ENCODE measurements around the gene RFPL3.

Gene RFPL3

DNA sequence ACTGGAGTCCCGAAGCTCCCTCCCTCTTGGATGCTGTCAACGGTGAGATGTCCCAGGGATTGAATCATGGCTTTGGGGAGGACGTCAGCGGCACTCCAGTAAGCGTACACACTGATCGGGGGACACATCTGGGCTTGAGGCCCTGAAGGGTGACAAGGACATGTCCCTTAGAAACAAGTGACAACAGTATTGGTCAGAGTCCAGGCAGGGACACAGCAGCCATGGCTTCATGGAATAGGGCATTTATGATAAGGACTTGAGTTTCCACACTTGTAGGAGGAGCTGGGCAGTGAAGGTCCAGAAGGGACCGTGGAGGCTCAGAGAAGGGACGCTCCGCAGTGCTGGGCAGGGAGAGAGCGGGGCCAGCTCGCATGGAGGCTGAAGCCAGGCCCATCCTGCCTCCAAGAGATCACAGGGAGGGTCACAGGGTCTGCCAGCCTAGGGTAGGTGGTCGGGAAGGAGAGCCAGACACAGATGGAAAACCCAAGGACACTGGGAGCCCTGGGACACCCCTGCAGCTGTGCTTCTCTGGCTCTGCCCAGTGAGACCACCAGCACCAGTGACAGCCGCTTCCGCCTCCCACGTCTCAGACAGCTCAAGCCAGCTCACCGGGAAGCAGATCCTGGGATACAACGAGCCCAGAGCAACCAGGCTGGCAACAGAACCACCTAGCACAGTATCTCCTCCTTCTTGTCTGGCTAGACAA lies 22.9 kb upstream of the RFPL3 start:
- Histone ChIP-seq H3F3A (ENCODE audit: insufficient read depth) (no peaks in the 10 kb centered on the region), H3K9ac (ENCODE audit: low read length) (no peak overlapping the region), H3K9me2 (replicated peaks; ENCODE audit: insufficient read depth, low read length) (no peaks in the 10 kb centered on the region), H3K27me3 (ENCODE audit: low read length) (no peaks in the 10 kb centered on the region), H3K9me3 (ENCODE audit: insufficient read depth, low read length) (no peaks in the 10 kb centered on the region), H3K79me2 (ENCODE audit: insufficient read depth, low read length) (no peaks in the 10 kb centered on the region), H3K27ac (ENCODE audit: low read depth, low read length) (no peak overlapping the region), H3K4me2 (ENCODE audit: low read depth, low read length, poor library complexity, severe bottlenecking) (no peak overlapping the region), H3K36me3 (ENCODE audit: low read length) (no peaks in the 10 kb centered on the region), H2AFZ (ENCODE audit: low read depth, low read length, severe bottlenecking) (no peak overlapping the region), H4K20me1 (ENCODE audit: low read depth, low read length) (no peaks in the 10 kb centered on the region), H3K4me3 (ENCODE audit: insufficient read depth, low read length, poor library complexity, severe bottlenecking) (no peak overlapping the region)
- TF ChIP-seq, protein P1, sequence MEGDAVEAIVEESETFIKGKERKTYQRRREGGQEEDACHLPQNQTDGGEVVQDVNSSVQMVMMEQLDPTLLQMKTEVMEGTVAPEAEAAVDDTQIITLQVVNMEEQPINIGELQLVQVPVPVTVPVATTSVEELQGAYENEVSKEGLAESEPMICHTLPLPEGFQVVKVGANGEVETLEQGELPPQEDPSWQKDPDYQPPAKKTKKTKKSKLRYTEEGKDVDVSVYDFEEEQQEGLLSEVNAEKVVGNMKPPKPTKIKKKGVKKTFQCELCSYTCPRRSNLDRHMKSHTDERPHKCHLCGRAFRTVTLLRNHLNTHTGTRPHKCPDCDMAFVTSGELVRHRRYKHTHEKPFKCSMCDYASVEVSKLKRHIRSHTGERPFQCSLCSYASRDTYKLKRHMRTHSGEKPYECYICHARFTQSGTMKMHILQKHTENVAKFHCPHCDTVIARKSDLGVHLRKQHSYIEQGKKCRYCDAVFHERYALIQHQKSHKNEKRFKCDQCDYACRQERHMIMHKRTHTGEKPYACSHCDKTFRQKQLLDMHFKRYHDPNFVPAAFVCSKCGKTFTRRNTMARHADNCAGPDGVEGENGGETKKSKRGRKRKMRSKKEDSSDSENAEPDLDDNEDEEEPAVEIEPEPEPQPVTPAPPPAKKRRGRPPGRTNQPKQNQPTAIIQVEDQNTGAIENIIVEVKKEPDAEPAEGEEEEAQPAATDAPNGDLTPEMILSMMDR (IDR thresholded peaks at IDR 0.05; ENCODE audit: insufficient read depth, low read length, poor library complexity, severe bottlenecking): no peak
- TF ChIP-seq EZH2phosphoT487 (conservative IDR thresholded peaks at IDR 0.05; ENCODE audit: low read length): no peak

DNA sequence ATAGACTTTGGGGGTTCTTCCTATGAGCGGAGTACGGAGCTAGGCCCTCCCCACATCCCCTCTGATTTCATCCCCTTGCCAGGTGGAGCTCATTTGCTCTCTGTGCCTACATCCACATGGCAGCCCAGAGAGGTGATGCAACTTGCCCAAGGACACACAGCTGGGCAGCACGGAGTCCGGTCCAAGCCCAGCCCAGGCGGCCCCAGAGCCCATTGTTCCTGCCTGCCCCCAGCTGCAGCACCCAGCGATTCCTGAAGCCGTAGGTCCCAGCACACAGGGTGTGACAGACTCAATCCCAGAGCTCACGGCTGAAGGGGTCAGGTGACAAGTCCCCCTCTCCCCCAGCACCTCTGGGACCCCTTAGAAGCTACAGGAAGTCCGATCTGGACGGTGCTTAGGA lies 22.2 kb upstream of the RFPL3 start:
- H4K20me1 ChIP-seq (ENCODE audit: low read depth, low read length): no peaks in the 10 kb centered on the region
- H3K9ac ChIP-seq (ENCODE audit: low read length): no peak overlapping the region
- H3F3A ChIP-seq (ENCODE audit: insufficient read depth): no peaks in the 10 kb centered on the region
- no peak overlapping the region for H3K4me3 ChIP-seq (ENCODE audit: insufficient read depth, low read length, poor library complexity, severe bottlenecking)
- no peaks in the 10 kb centered on the region for H3K9me3 ChIP-seq (ENCODE audit: insufficient read depth, low read length)
- TF ChIP-seq, protein P1 (IDR thresholded peaks at IDR 0.05; ENCODE audit: insufficient read depth, low read length, poor library complexity, severe bottlenecking): no peak
- TF ChIP-seq EZH2phosphoT487 (conservative IDR thresholded peaks at IDR 0.05; ENCODE audit: low read length): no peak
- H3K27ac ChIP-seq (ENCODE audit: low read depth, low read length): no peak overlapping the region
- H3K36me3 ChIP-seq (ENCODE audit: low read length): no peaks in the 10 kb centered on the region
- no peak overlapping the region for H3K4me2 ChIP-seq (ENCODE audit: low read depth, low read length, poor library complexity, severe bottlenecking)
- H3K9me2 ChIP-seq (replicated peaks; ENCODE audit: insufficient read depth, low read length): no peaks in the 10 kb centered on the region
- no peaks in the 10 kb centered on the region for H3K27me3 ChIP-seq (ENCODE audit: low read length)
- H3K79me2 ChIP-seq (ENCODE audit: insufficient read depth, low read length): no peaks in the 10 kb centered on the region
- no peak overlapping the region for H2AFZ ChIP-seq (ENCODE audit: low read depth, low read length, severe bottlenecking)

DNA sequence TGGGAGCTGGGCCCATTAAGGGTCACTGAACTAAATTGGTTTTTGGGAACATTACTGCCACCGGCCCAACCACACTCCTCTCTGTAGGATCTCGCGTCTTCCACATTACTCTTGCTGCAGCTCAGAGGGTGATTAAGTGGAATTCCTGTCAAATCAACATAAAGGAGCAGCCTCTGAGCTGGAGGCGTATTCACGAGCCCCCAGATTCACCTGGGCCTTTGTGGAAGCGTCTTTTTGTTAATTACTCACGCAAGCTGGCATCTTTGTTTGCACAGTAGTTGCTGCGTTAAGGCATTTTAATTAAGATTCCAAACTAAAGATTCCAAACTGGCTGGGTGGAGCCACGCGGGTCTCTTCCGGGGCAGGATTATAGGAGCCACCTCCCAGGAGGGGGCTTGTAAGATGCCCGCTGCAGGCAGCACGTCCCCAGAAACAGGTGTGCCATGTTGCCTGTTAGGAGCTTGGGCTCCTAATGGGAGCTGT lies 21.5 kb upstream of the RFPL3 start:
- Histone ChIP-seq H4K20me1 (ENCODE audit: low read depth, low read length) (no peaks in the 10 kb centered on the region), H3K9me3 (ENCODE audit: insufficient read depth, low read length) (no peaks in the 10 kb centered on the region), H3K36me3 (ENCODE audit: low read length) (no peaks in the 10 kb centered on the region), H3K27me3 (ENCODE audit: low read length) (no peaks in the 10 kb centered on the region), H3K4me3 (ENCODE audit: insufficient read depth, low read length, poor library complexity, severe bottlenecking) (no peak overlapping the region), H2AFZ (ENCODE audit: low read depth, low read length, severe bottlenecking) (no peak overlapping the region), H3K9me2 (replicated peaks; ENCODE audit: insufficient read depth, low read length) (no peaks in the 10 kb centered on the region), H3K9ac (ENCODE audit: low read length) (no peak overlapping the region), H3K4me2 (ENCODE audit: low read depth, low read length, poor library complexity, severe bottlenecking) (no peak overlapping the region), H3K27ac (ENCODE audit: low read depth, low read length) (no peak overlapping the region), H3K79me2 (ENCODE audit: insufficient read depth, low read length) (no peaks in the 10 kb centered on the region), H3F3A (ENCODE audit: insufficient read depth) (no peaks in the 10 kb centered on the region)
- TF ChIP-seq, protein P1 (IDR thresholded peaks at IDR 0.05; ENCODE audit: insufficient read depth, low read length, poor library complexity, severe bottlenecking): no peak
- no peak for TF ChIP-seq EZH2phosphoT487 (conservative IDR thresholded peaks at IDR 0.05; ENCODE audit: low read length)
